Left lung (tissue), 10 donors: ENCODE results near the gene RCC2. TPM values are rescaled to one million over a fixed set of nuclear protein-coding genes. Genes with fewer than 3 reads are reported as not detected.
A peak's percentile ranks its signal among the peaks of the same experiment; 100 is the strongest.

ENCODE experiments used
- ATAC-seq: fragments of 200-7000 bp; cut with Tn5 transposase; one replicate; pipeline ENCODE4 v1.9.1; 2020; ENCODE audit warnings: moderate library complexity
- DNase-seq, 4 donors: peaks; one replicate each; pipeline ENCODE4 v3.0.0-alpha.2; 2013 to 2020
- H3K27ac ChIP-seq, 2 donors: fragments of 200-600 bp; sonication (generic) in 1 of 2; one replicate each; pipeline versions ENCODE4 v1.5.0 to v1.8.0; 2020 to 2021
- H3K27me3 ChIP-seq, 2 donors: fragments of 200-600 bp; sonication (generic) in 1 of 2; one replicate each; pipeline versions ENCODE4 v1.5.0 to v1.8.0; 2020 to 2021
- H3K36me3 ChIP-seq, 2 donors: fragments of 200-600 bp; sonication (generic) in 1 of 2; one replicate each; pipeline versions ENCODE4 v1.5.0 to v1.8.0; 2020 to 2021
- H3K4me1 ChIP-seq, 2 donors: fragments of 200-600 bp; one replicate each; pipeline ENCODE4 v1.8.0; 2021
- H3K4me3 ChIP-seq, 2 donors: fragments of 200-600 bp; sonication (generic) in 1 of 2; one replicate each; pipeline versions ENCODE4 v1.5.0 to v1.8.0; 2020 to 2021; ENCODE audit warnings: mild to moderate bottlenecking in 1 of 2
- H3K9me3 ChIP-seq, 2 donors: fragments of 200-600 bp; sonication (generic) in 1 of 2; one replicate each; pipeline versions ENCODE4 v1.5.0 to v1.8.0; 2020 to 2021
- intact Hi-C, 2 donors: fragments of 100-400 bp; cut with DNase I; formaldehyde crosslinking; loops; one replicate each; pipeline versions ENCODE4 v1.11.2 to v1.14.2; 2022
- polyA plus RNA-seq, 6 donors: library from polyadenylated mRNA; unstranded; fragments of 120-200 nt; gene quantifications; one replicate each; pipeline ENCODE4 v1.2.1, GENCODE V29; 2013; ENCODE audit not compliant: insufficient read length in 6 of 6
- total RNA-seq, 2 donors: library from RNA; stranded (reverse); fragmentation: NEBNext Ultra II Directional; extraction: Animal tissue kit (Norgen Biotek cat#: 25700); gene quantifications; one replicate each; pipeline ENCODE4 v1.2.1, GENCODE V29; 2021
- TF ChIP-seq, protein P1 (sequence below), 2 donors: fragments of 200-600 bp; sonication (generic) in 1 of 2; IDR thresholded peaks; one replicate each; pipeline versions ENCODE4 v1.5.0 to v1.8.0; 2021; ENCODE audit warnings: antibody characterized with exemption in 2 of 2
- donor health status: DM: no; HTN: yes; CAD: no.
- donor health status: DM: no; HTN: no; CAD: no.

Gene RCC2
- total and polyA plus RNA-seq, 8 donors = 56.8 to 103 (median 84.8) TPM

GRCh38 chr1:17436380-17437174 is 2.9 kb downstream of the RCC2 start:
- Histone ChIP-seq H3K27me3 (no peaks in the 10 kb centered on the region), H3K27ac (peak overlapping the region in 1 of 2 donors; percentile 24), H3K4me1 (peaks cover 20 to 74% of the 10 kb centered on the region in 2 donors), H3K9me3 (no peaks in the 10 kb centered on the region), H3K36me3 (peaks cover 0 to 34% of the 10 kb centered on the region in 2 donors), H3K4me3 (peak overlapping the region; percentile 29 to 86)
- intact Hi-C loops = no loop called here
- TF ChIP-seq, protein P1, sequence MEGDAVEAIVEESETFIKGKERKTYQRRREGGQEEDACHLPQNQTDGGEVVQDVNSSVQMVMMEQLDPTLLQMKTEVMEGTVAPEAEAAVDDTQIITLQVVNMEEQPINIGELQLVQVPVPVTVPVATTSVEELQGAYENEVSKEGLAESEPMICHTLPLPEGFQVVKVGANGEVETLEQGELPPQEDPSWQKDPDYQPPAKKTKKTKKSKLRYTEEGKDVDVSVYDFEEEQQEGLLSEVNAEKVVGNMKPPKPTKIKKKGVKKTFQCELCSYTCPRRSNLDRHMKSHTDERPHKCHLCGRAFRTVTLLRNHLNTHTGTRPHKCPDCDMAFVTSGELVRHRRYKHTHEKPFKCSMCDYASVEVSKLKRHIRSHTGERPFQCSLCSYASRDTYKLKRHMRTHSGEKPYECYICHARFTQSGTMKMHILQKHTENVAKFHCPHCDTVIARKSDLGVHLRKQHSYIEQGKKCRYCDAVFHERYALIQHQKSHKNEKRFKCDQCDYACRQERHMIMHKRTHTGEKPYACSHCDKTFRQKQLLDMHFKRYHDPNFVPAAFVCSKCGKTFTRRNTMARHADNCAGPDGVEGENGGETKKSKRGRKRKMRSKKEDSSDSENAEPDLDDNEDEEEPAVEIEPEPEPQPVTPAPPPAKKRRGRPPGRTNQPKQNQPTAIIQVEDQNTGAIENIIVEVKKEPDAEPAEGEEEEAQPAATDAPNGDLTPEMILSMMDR (IDR thresholded peaks at IDR 0.05) = no peak
- no peak for DNase-seq
- no peak for ATAC-seq

DNA sequence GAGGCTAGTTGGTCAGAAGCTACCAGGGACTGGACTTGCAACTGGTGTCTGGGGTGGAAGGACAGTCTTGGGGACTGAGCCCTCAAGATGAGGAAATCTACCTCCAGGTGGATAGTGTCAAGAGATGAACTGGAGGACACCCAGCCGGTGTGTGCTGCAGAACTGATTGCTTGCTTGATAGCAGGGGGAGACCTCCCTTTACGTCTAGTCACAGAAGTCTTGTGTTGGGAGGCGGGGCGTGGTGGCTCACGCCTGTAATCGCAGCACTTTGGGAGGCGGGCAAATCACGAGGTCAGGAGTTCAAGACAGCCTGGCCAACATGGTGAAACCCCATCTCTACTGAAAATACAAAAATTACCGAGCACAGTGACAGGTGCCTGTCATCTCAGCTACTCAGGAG is 4.9 kb downstream of the RCC2 start:
- H3K4me3 ChIP-seq = no peak overlapping the region
- DNase-seq = peak in 1 of 4 donors; percentile 35
- TF ChIP-seq, protein P1 (IDR thresholded peaks at IDR 0.05) = no peak
- intact Hi-C loops = no loop called here
- H3K27me3 ChIP-seq = no peaks in the 10 kb centered on the region
- no peaks in the 10 kb centered on the region for H3K9me3 ChIP-seq
- peaks cover 10 to 67% of the 10 kb centered on the region in 2 donors for H3K4me1 ChIP-seq
- H3K27ac ChIP-seq = no peak overlapping the region
- no peak for ATAC-seq
- peaks cover 0 to 34% of the 10 kb centered on the region in 2 donors for H3K36me3 ChIP-seq

DNA sequence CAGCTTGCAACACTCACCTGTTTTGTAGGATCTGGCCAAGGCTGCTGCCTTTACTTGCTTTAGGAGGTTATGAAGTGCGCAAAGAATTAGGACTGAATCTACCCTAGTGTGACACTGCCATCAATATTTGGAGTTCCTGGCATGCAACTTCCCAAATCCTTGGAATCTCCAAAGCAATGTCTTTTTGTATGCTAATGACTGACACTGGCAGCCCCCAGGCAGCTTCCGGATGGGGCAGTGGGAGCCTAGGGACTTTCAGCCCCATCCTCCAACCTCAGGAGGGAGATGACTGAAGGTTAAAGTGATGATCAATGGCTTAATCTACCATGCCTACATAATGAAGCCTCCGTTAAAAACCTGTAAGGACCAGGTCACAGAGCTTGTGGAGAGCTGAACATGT is 5.5 kb downstream of the RCC2 start:
- TF ChIP-seq, protein P1 (IDR thresholded peaks at IDR 0.05) = no peak
- Histone ChIP-seq H3K4me3 (no peak overlapping the region), H3K27ac (no peak overlapping the region), H3K4me1 (peaks cover 10 to 67% of the 10 kb centered on the region in 2 donors), H3K36me3 (peaks cover 0 to 40% of the 10 kb centered on the region in 2 donors), H3K9me3 (no peaks in the 10 kb centered on the region), H3K27me3 (no peaks in the 10 kb centered on the region)
- DNase-seq = peak in 1 of 4 donors; percentile 0
- intact Hi-C loops = no loop called here
- no peak for ATAC-seq

DNA sequence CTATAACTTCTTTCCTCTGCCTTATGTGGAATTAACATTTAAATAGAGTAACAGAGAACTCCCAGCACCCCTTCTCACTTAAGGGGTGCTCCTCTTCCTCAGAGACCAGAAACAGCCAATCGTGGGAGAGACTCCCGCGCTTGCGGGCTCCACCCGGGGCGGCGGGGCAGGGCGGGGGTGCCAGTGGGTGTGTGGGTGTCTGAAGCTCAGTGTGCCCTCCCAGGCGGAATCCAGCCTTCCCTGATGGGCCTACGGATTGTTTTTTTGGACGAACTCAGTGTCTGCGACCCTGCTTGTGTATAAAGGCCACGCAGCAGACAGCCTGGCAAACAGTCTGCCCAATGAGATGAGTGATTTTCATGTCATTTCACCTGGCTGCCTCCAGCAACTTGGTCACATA is 6.2 kb downstream of the RCC2 start:
- Histone ChIP-seq H3K4me1 (peaks cover 10 to 74% of the 10 kb centered on the region in 2 donors), H3K36me3 (peaks cover 0 to 48% of the 10 kb centered on the region in 2 donors), H3K27me3 (no peaks in the 10 kb centered on the region), H3K4me3 (no peak overlapping the region), H3K27ac (no peak overlapping the region), H3K9me3 (no peaks in the 10 kb centered on the region)
- ATAC-seq (no peak), DNase-seq (peak in 1 of 4 donors; percentile 64)
- intact Hi-C loops = no loop called here
- TF ChIP-seq, protein P1 (IDR thresholded peaks at IDR 0.05) = no peak

- Histone ChIP-seq H3K27me3 (no peaks in the 10 kb centered on the region), H3K4me3 (no peak overlapping the region), H3K9me3 (no peaks in the 10 kb centered on the region), H3K27ac (peak overlapping the region in 1 of 2 donors; percentile 49), H3K4me1 (peaks cover 10 to 74% of the 10 kb centered on the region in 2 donors), H3K36me3 (peaks cover 0 to 56% of the 10 kb centered on the region in 2 donors)
- no peak for ATAC-seq
- DNase-seq = peak in 1 of 4 donors; percentile 18
- TF ChIP-seq, protein P1 (IDR thresholded peaks at IDR 0.05) = no peak
- intact Hi-C loops = no loop called here
Measured at GRCh38 chr1:17432412-17432811, 7.1 kb downstream of the RCC2 start.
